IMR-90 (cell line): ENCODE measurements around the gene RPL31. TPM values are rescaled to one million over a fixed set of nuclear protein-coding genes. Genes with fewer than 3 reads are reported as not detected.

Source experiments
- ATAC-seq: fragments of 200-7000 bp; cut with Tn5 transposase; 2 replicates; pipeline ENCODE4 v1.9.1; 2020; ENCODE audit warnings: low read depth, mild to moderate bottlenecking, moderate library complexity
- BruUV-seq: library from RNA; stranded (reverse); fragments of 400-500 nt; replicated peaks from 2 replicates; lab custom pipeline; 2021; lab: Mats Ljungman, UMichigan
- CTCF ChIA-PET: fragments of 300-600 bp; formaldehyde crosslinking; extraction: SDS; loops from one replicate; lab custom pipeline; 2021; ENCODE audit warnings: antibody characterized with exemption; lab: Yijun Ruan, JAX
- POLR2A ChIA-PET: fragments of 300-600 bp; sonication (Branson Sonifier 250); formaldehyde crosslinking; loops from one replicate; lab custom pipeline; 2022; ENCODE audit warnings: antibody characterized with exemption; ENCODE audit not compliant: unreplicated experiment; lab: Charles Lee
- DNase-seq: peaks from one replicate; pipeline ENCODE4 v3.0.0; 2013
- H2AFZ ChIP-seq: replicated peaks from 2 replicates; pipeline ENCODE3; 2013; ENCODE audit warnings: low read length, mild to moderate bottlenecking; ENCODE audit not compliant: poor library complexity
- H2AK5ac ChIP-seq: 2 replicates; pipeline ENCODE4 v1.6.1; 2013; ENCODE audit warnings: low read depth, low read length, inconsistent platforms
- H2AK9ac ChIP-seq: replicated peaks from 2 replicates; pipeline ENCODE3; 2013; ENCODE audit warnings: mild to moderate bottlenecking, low read depth, low read length, moderate library complexity; ENCODE audit not compliant: poor library complexity
- H2BK120ac ChIP-seq: 2 replicates; pipeline ENCODE4 v1.6.1; 2013; ENCODE audit warnings: low read depth, low read length, inconsistent platforms
- H2BK15ac ChIP-seq: 3 replicates; pipeline ENCODE4 v1.6.1; 2013; ENCODE audit warnings: low read depth, low read length, inconsistent platforms
- H2BK20ac ChIP-seq: 2 replicates; pipeline ENCODE4 v1.6.1; 2013; ENCODE audit warnings: low read depth, mild to moderate bottlenecking, inconsistent platforms, low read length, moderate library complexity
- H2BK5ac ChIP-seq: 2 replicates; pipeline ENCODE4 v1.6.1; 2013; ENCODE audit warnings: mild to moderate bottlenecking, low read depth, low read length, inconsistent platforms; ENCODE audit not compliant: poor library complexity, severe bottlenecking
- H3K14ac ChIP-seq: replicated peaks from 2 replicates; pipeline ENCODE4 v1.6.1; 2013; ENCODE audit warnings: low read depth, low read length, inconsistent platforms
- H3K18ac ChIP-seq: 2 replicates; pipeline ENCODE4 v1.6.1; 2013; ENCODE audit warnings: low read depth, low read length, control low read depth
- H3K23ac ChIP-seq: 2 replicates; pipeline ENCODE4 v1.6.1; 2013; ENCODE audit warnings: low read depth, low read length, inconsistent platforms
- H3K27ac ChIP-seq: 2 replicates; pipeline ENCODE4 v1.5.1; 2013; ENCODE audit warnings: mild to moderate bottlenecking, control low read depth, low read length; ENCODE audit not compliant: insufficient read depth
- H3K27me3 ChIP-seq: 2 replicates; pipeline ENCODE4 v1.6.1; 2013; ENCODE audit warnings: low read length; ENCODE audit not compliant: control insufficient read depth, insufficient read depth
- H3K36me3 ChIP-seq: 2 replicates; pipeline ENCODE4 v1.6.1; 2013; ENCODE audit warnings: low read length, mixed read lengths; ENCODE audit not compliant: control insufficient read depth, insufficient read depth
- H3K4ac ChIP-seq: 2 replicates; pipeline ENCODE4 v1.6.1; 2013; ENCODE audit warnings: low read depth, low read length, inconsistent platforms
- H3K4me1 ChIP-seq: 2 replicates; pipeline ENCODE4 v1.6.1; 2013; ENCODE audit warnings: low read length, mixed read lengths; ENCODE audit not compliant: control insufficient read depth, insufficient read depth
- H3K4me2 ChIP-seq: 2 replicates; pipeline ENCODE4 v1.6.1; 2013; ENCODE audit warnings: low read depth, mild to moderate bottlenecking, control low read depth, low read length, moderate library complexity
- H3K4me3 ChIP-seq: 2 replicates; pipeline ENCODE4 v1.5.1; 2013; ENCODE audit warnings: low read depth, mild to moderate bottlenecking, control low read depth, low read length, moderate library complexity; ENCODE audit not compliant: insufficient read depth
- H3K56ac ChIP-seq: 2 replicates; pipeline ENCODE4 v1.6.1; 2013; ENCODE audit warnings: low read length, inconsistent platforms; ENCODE audit not compliant: insufficient read depth; ENCODE audit errors: extremely low read depth
- H3K79me1 ChIP-seq, 2 experiments: 2 replicates each; pipeline ENCODE4 v1.6.1; 2013; ENCODE audit warnings: low read length in 2 of 2, inconsistent platforms in 1 of 2, low read depth in 1 of 2
- H3K9ac ChIP-seq: 2 replicates; pipeline ENCODE4 v1.6.1; 2013; ENCODE audit warnings: low read depth, low read length, control low read depth
- H3K9me1 ChIP-seq: 2 replicates; pipeline ENCODE4 v1.6.1; 2013; ENCODE audit warnings: low read length, inconsistent platforms; ENCODE audit not compliant: insufficient read depth
- H3K9me3 ChIP-seq: 2 replicates; pipeline ENCODE4 v1.6.1; 2013; ENCODE audit warnings: low read length; ENCODE audit not compliant: control insufficient read depth, insufficient read depth
- H4K20me1 ChIP-seq: 2 replicates; pipeline ENCODE4 v1.6.1; 2013; ENCODE audit warnings: low read length, inconsistent platforms; ENCODE audit not compliant: insufficient read depth
- H4K5ac ChIP-seq: 2 replicates; pipeline ENCODE4 v1.6.1; 2013; ENCODE audit warnings: mild to moderate bottlenecking, low read depth, low read length, control low read depth
- H4K8ac ChIP-seq, 2 experiments: 2 replicates each; pipeline ENCODE4 v1.6.1; 2013; ENCODE audit warnings: low read depth in 2 of 2, low read length in 2 of 2, control low read depth in 1 of 2, inconsistent platforms in 1 of 2
- H4K91ac ChIP-seq: 2 replicates; pipeline ENCODE4 v1.6.1; 2013; ENCODE audit warnings: low read depth, low read length, inconsistent platforms; ENCODE audit not compliant: insufficient read depth
- BHLHE40 ChIP-seq: fragments of 150-350 bp; IDR thresholded peaks from 2 replicates; pipeline ENCODE4 v1.6.1; 2016; ENCODE audit warnings: mild to moderate bottlenecking, low read depth, low read length
- CEBPB ChIP-seq: IDR thresholded peaks from 2 replicates; pipeline ENCODE4 v1.6.1; 2012; ENCODE audit warnings: low read depth, low read length, improper control_type of control experiment
- CHD1 ChIP-seq: IDR thresholded peaks from 2 replicates; pipeline ENCODE4 v1.6.1; 2012; ENCODE audit warnings: low read depth, low read length, improper control_type of control experiment
- FOS ChIP-seq: fragments of 150-350 bp; IDR thresholded peaks from 2 replicates; pipeline ENCODE4 v1.6.1; 2016; ENCODE audit warnings: low read depth, low read length
- MAZ ChIP-seq: IDR thresholded peaks from 2 replicates; pipeline ENCODE4 v1.6.1; 2012; ENCODE audit warnings: low read depth, mild to moderate bottlenecking, low read length, improper control_type of control experiment, moderate library complexity, borderline replicate concordance
- MXI1 ChIP-seq: IDR thresholded peaks from 2 replicates; pipeline ENCODE4 v1.6.1; 2012; ENCODE audit warnings: low read depth, mild to moderate bottlenecking, low read length, moderate library complexity, borderline replicate concordance
- NFE2L2 ChIP-seq: fragments of 150-350 bp; IDR thresholded peaks from 2 replicates; pipeline ENCODE4 v1.6.1; 2016; ENCODE audit warnings: low read depth, mild to moderate bottlenecking, low read length
- RCOR1 ChIP-seq: IDR thresholded peaks from 2 replicates; pipeline ENCODE4 v1.6.1; 2012; ENCODE audit warnings: mild to moderate bottlenecking, low read length, improper control_type of control experiment; ENCODE audit not compliant: insufficient replicate concordance
- RFX5 ChIP-seq: IDR thresholded peaks from 2 replicates; pipeline ENCODE4 v1.8.0; 2012; ENCODE audit warnings: low read depth, mild to moderate bottlenecking, low read length, moderate library complexity
- WGBS, 2 experiments: methylation state at CpG; one replicate each; pipeline versions ENCODE4 v1.1.5 to v1.1.7; 2013; ENCODE audit warnings: missing lambda C conversion rate in 2 of 2; ENCODE audit not compliant: insufficient read length in 1 of 2; ENCODE audit errors: extremely low coverage in 2 of 2; 5-methylcytosine and 5-hydroxymethylcytosine counted together
- dilution Hi-C: fragments of 300-500 bp; cut with HindIII; formaldehyde crosslinking; loops from one replicate; pipeline ENCODE4 v1.14.3; 2018; ENCODE audit warnings: low sequenced_read_pairs; ENCODE audit not compliant: unreplicated experiment
- in situ Hi-C: fragments of 300-500 bp; cut with MboI; formaldehyde crosslinking; loops from 3 replicates; pipeline ENCODE4 v1.14.3; 2019; ENCODE audit warnings: low sequenced_read_pairs, inconsistent platforms, mixed read lengths
- intact Hi-C: fragments of 100-400 bp; cut with micrococcal nuclease; formaldehyde crosslinking; loops from 2 replicates; pipeline ENCODE4 v1.10.0; 2022
- polyA plus RNA-seq, 3 experiments: library from polyadenylated mRNA; depleted of rRNA; stranded (reverse); fragments of >200 nt; gene quantifications; 2 replicates each; pipeline ENCODE4 v1.2.3, GENCODE V29; 2012; ENCODE audit warnings: low replicate concordance in 1 of 3
- total RNA-seq: library from RNA; depleted of rRNA; stranded (reverse); fragments of >200 nt; gene quantifications from 2 replicates; pipeline ENCODE4 v1.2.3, GENCODE V29; 2012
- TF ChIP-seq, protein P1 (sequence below): fragments of 150-350 bp; IDR thresholded peaks from 2 replicates; pipeline ENCODE4 v1.6.1; 2017; ENCODE audit warnings: mild to moderate bottlenecking, antibody characterized with exemption, low read length, low read depth

RPL31 gene
- total and polyA plus RNA-seq, 2 of the 4 experiments (the other 2 are of a cell fraction), result 358 to 2,908 TPM

DNA sequence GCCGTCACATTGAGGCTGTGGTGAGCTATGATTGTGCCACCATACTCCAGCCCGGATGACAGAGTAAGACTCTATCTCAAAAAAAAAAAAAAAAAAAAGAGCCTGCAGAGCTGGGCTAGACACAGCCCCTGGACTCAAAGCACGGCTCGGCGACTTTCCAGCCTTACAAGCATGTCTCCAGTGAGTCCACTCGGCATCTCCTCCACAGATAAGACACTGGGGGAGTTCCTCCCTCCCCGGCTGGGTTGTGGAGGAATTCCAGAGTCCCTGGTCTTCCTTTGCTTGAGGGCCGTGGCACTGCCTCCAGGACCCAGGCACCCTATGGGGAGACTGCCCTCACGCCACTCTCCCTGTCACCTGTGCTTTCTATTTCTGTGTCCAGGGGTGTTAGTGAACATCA lies 30.9 kb upstream of the RPL31 start:
- POLR2A ChIA-PET, result no interaction called here
- no peak overlapping the region for H4K8ac ChIP-seq
- peaks cover 34% of the 10 kb centered on the region for H3K36me3 ChIP-seq
- no peaks in the 10 kb centered on the region for H4K20me1 ChIP-seq
- no peak overlapping the region for H2BK20ac ChIP-seq
- H4K5ac ChIP-seq, result no peak overlapping the region
- H3K4me1 ChIP-seq, result no peaks in the 10 kb centered on the region
- no peak overlapping the region for H2BK15ac ChIP-seq
- H3K9me1 ChIP-seq, result peaks cover 9% of the 10 kb centered on the region; the same call in 1 of the 2 replicates
- H3K9me3 ChIP-seq, result no peaks in the 10 kb centered on the region
- H3K27ac ChIP-seq, result no peak overlapping the region
- CTCF ChIA-PET, result interaction anchor here (1.0 kb wide), 1 partner anchor 13 kb away, joined by 3 read pairs; no protein-coding TSS in a partner anchor
- no peak overlapping the region for H3K9ac ChIP-seq
- no peak overlapping the region for H3K4me3 ChIP-seq
- 80% methylated on average over 1 of the region's 9 CpGs; no CpG with 5 or more reads in 1 of the 2 experiments for WGBS, 2 experiments
- H3K79me1 ChIP-seq, result no peaks in the 10 kb centered on the region
- dilution Hi-C loops (no loop called here), intact Hi-C loops (no loop called here), in situ Hi-C loops (loop anchor here (5.0 kb wide), 1 partner anchor 149 kb away; the partner anchor contains the start of gene NPAS2)
- no peak overlapping the region for H3K4me2 ChIP-seq
- H3K27me3 ChIP-seq, result no peaks in the 10 kb centered on the region
- no peak overlapping the region for H3K23ac ChIP-seq
- no TSS peak for BruUV-seq
- no peak overlapping the region for H3K4ac ChIP-seq
- DNase-seq (no peak), ATAC-seq (no peak)
- no peak overlapping the region for H2AK5ac ChIP-seq
- H4K91ac ChIP-seq, result no peak overlapping the region
- H3K56ac ChIP-seq, result no peak overlapping the region
- H3K14ac ChIP-seq, result no peak overlapping the region
- no peak overlapping the region for H2AFZ ChIP-seq
- H2AK9ac ChIP-seq, result no peak overlapping the region
- no peak overlapping the region for H2BK5ac ChIP-seq
- TF ChIP-seq FOS (no peak), RCOR1 (no peak), BHLHE40 (no peak), MAZ (no peak), MXI1 (no peak), CEBPB (no peak), NFE2L2 (no peak), RFX5 (no peak), CHD1 (no peak)
- TF ChIP-seq, protein P1, sequence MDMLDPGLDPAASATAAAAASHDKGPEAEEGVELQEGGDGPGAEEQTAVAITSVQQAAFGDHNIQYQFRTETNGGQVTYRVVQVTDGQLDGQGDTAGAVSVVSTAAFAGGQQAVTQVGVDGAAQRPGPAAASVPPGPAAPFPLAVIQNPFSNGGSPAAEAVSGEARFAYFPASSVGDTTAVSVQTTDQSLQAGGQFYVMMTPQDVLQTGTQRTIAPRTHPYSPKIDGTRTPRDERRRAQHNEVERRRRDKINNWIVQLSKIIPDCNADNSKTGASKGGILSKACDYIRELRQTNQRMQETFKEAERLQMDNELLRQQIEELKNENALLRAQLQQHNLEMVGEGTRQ, result no peak
- H3K18ac ChIP-seq, result no peak overlapping the region
- no peak overlapping the region for H2BK120ac ChIP-seq
